Subcutaneous abdominal adipose tissue (tissue), 5 donors: ENCODE results near the gene TCEA2.

Experiments
- H3K27ac ChIP-seq: one replicate; pipeline ENCODE4 v1.7.0; 2013; ENCODE audit warnings: low read depth, mild to moderate bottlenecking, inconsistent platforms, low read length, moderate library complexity
- H3K27me3 ChIP-seq, 5 donors: one replicate each; pipeline ENCODE4 v1.7.0; 2013; ENCODE audit warnings: low read length in 5 of 5, inconsistent platforms in 1 of 5; ENCODE audit not compliant: control insufficient read depth in 5 of 5, insufficient read depth in 4 of 5
- H3K36me3 ChIP-seq, 5 donors: one replicate each; pipeline ENCODE4 v1.7.0; 2013; ENCODE audit warnings: low read length in 5 of 5; ENCODE audit not compliant: control insufficient read depth in 5 of 5, insufficient read depth in 5 of 5
- H3K4me1 ChIP-seq, 5 donors: one replicate each; pipeline ENCODE4 v1.7.0; 2013; ENCODE audit warnings: low read length in 5 of 5, mild to moderate bottlenecking in 3 of 5, moderate library complexity in 1 of 5; ENCODE audit not compliant: control insufficient read depth in 5 of 5, insufficient read depth in 5 of 5
- H3K4me3 ChIP-seq, 5 donors: one replicate each; pipeline ENCODE4 v1.7.0; 2013; ENCODE audit warnings: low read length in 5 of 5, low read depth in 1 of 5
- H3K9ac ChIP-seq, 5 donors: one replicate each; pipeline ENCODE4 v1.7.0; 2013; ENCODE audit warnings: low read length in 5 of 5, mild to moderate bottlenecking in 4 of 5, moderate library complexity in 3 of 5
- H3K9me3 ChIP-seq, 5 donors: one replicate each; pipeline ENCODE4 v1.7.0; 2013; ENCODE audit warnings: low read length in 5 of 5; ENCODE audit not compliant: control insufficient read depth in 5 of 5
- donor health status: healthy.
- donor health status: healthy.
- donor health status: healthy.
- donor health status: healthy.
- donor health status: healthy.

TCEA2 gene

GRCh38 chr20:64049060-64049877 lies 13.7 kb upstream of the TCEA2 start, which contains the start of gene SOX18:
Gene SOX18 (minus strand): TSS chr20:64049639. CDS start chr20:64049516, 123 bp downstream.
- H3K9me3 ChIP-seq, result no peaks in the 10 kb centered on the region
- peaks cover 0 to 64% (median 15%) of the 10 kb centered on the region in 5 donors for H3K4me1 ChIP-seq
- peak within 1 kb of the TSS in 3 of 5 donors; percentile 1 to 69 (median 43) for H3K9ac ChIP-seq
- peaks cover 0 to 6% (median 3%) of the 10 kb centered on the region in 5 donors for H3K36me3 ChIP-seq
- H3K27ac ChIP-seq, result peak within 1 kb of the TSS; percentile 82
- peak within 1 kb of the TSS in 3 of 5 donors; percentile 58 to 76 (median 67) for H3K4me3 ChIP-seq
- peaks cover 43 to 64% (median 55%) of the 10 kb centered on the region in 5 donors for H3K27me3 ChIP-seq

GRCh38 chr20:64049878-64050260 lies 13.1 kb upstream of the TCEA2 start:
- peak overlapping the region; percentile 82 for H3K27ac ChIP-seq
- peak overlapping the region in 3 of 5 donors; percentile 1 to 69 (median 43) for H3K9ac ChIP-seq
- peak overlapping the region in 3 of 5 donors; percentile 58 to 65 (median 58) for H3K4me3 ChIP-seq
- H3K27me3 ChIP-seq, result peaks cover 44 to 64% (median 57%) of the 10 kb centered on the region in 5 donors
- H3K36me3 ChIP-seq, result peaks cover 0 to 6% (median 3%) of the 10 kb centered on the region in 5 donors
- H3K9me3 ChIP-seq, result no peaks in the 10 kb centered on the region
- peaks cover 0 to 63% (median 13%) of the 10 kb centered on the region in 5 donors for H3K4me1 ChIP-seq

DNA sequence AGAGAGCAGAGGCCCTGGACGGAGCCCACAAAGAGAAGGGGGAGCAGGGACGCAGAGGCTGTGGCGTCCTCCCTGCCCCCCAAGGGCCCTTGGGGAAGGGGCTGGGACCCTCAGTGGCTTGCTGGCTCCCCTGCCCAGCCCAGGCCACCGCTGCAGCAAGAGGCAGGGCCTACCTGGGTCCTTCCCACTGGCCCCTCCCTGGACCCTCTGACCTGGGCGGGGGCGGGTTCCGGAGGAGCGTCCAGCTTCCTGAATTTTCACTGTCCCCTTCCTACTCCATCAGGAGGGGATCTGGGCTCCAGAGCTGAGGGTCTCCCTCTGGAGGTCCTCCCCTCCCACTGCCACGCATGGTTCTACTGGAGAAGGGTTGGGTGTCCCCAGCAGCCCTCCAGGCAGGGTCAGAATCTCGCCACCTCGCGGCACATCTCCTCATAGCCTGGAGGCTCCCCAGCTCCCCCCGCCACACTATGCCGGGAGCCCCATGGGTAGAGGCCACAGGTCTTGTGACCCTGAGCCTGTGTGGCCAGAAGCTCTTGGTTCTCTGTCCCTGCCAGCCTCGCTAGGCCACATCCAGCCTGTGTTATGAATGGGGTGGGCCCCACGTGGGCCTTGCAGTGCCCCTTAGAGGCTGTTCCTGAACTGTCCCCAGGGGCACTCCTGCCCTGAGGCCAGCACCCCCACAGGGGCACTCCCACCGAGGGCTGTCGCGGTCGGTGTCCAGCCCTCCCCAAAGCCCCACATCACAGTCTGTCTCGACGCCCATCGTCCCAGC lies 12.6 kb upstream of the TCEA2 start:
- Histone ChIP-seq H3K27me3 (peaks cover 45 to 68% (median 53%) of the 10 kb centered on the region in 5 donors), H3K36me3 (peaks cover 0 to 6% (median 3%) of the 10 kb centered on the region in 5 donors), H3K9me3 (no peaks in the 10 kb centered on the region), H3K27ac (peak overlapping the region; percentile 82), H3K4me3 (peak overlapping the region in 3 of 5 donors; percentile 58 to 65 (median 58)), H3K9ac (peak overlapping the region in 3 of 5 donors; percentile 1 to 69 (median 43)), H3K4me1 (peaks cover 0 to 63% (median 13%) of the 10 kb centered on the region in 5 donors)

DNA sequence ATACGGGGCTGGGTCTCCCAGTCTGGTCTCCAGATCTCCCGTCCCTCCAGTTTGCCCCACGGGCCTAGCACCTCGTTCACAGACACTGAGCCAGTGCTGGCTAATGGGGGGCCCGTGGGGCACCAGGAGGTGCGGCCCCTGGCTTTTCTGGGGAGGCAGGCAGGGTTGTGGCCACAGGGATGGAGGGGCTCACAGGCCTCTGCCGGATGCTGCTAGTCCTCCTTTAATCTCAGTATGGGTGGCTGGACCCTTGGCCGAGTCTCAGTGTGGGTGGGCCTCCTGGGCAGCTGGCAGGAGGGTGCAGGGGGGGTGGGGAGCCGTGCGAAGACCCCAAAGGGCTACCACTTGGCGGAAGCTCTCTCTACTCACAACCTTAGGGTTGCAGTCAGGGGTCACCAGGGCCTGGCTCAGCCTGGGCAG lies 12.0 kb upstream of the TCEA2 start:
- Histone ChIP-seq H3K9ac (peak overlapping the region in 2 of 5 donors; percentile 43 to 69), H3K4me1 (peaks cover 0 to 63% (median 18%) of the 10 kb centered on the region in 5 donors), H3K4me3 (peak overlapping the region in 3 of 5 donors; percentile 58 to 65 (median 58)), H3K27ac (peak overlapping the region; percentile 82), H3K27me3 (peaks cover 44 to 70% (median 58%) of the 10 kb centered on the region in 5 donors), H3K9me3 (no peaks in the 10 kb centered on the region), H3K36me3 (peaks cover 0 to 5% (median 3%) of the 10 kb centered on the region in 5 donors)

GRCh38 chr20:64051561-64052325 lies 11.3 kb upstream of the TCEA2 start:
- H3K9me3 ChIP-seq, result no peaks in the 10 kb centered on the region
- H3K27me3 ChIP-seq, result peaks cover 42 to 70% (median 56%) of the 10 kb centered on the region in 5 donors
- H3K36me3 ChIP-seq, result peaks cover 0 to 5% (median 0%) of the 10 kb centered on the region in 5 donors
- H3K9ac ChIP-seq, result peak overlapping the region in 1 of 5 donors; percentile 68
- H3K27ac ChIP-seq, result peak overlapping the region; percentile 82
- H3K4me1 ChIP-seq, result peaks cover 0 to 66% (median 20%) of the 10 kb centered on the region in 5 donors
- peak overlapping the region in 2 of 5 donors; percentile 15 to 65 for H3K4me3 ChIP-seq

- Histone ChIP-seq H3K4me3 (peak overlapping the region in 1 of 5 donors; percentile 65), H3K9me3 (no peaks in the 10 kb centered on the region), H3K27ac (peak overlapping the region; percentile 82), H3K4me1 (peaks cover 0 to 72% (median 24%) of the 10 kb centered on the region in 5 donors), H3K9ac (peak overlapping the region in 2 of 5 donors; percentile 17 to 30), H3K36me3 (peaks cover 0 to 3% (median 0%) of the 10 kb centered on the region in 5 donors), H3K27me3 (peaks cover 45 to 70% (median 56%) of the 10 kb centered on the region in 5 donors)
Observed at GRCh38 chr20:64052326-64052722, 10.7 kb upstream of the TCEA2 start.

GRCh38 chr20:64052987-64053840 lies 9.8 kb upstream of the TCEA2 start:
- Histone ChIP-seq H3K4me1 (peaks cover 0 to 80% (median 33%) of the 10 kb centered on the region in 5 donors), H3K9me3 (no peaks in the 10 kb centered on the region), H3K27ac (peak overlapping the region; percentile 82), H3K27me3 (peaks cover 47 to 66% (median 55%) of the 10 kb centered on the region in 5 donors), H3K4me3 (peak overlapping the region in 2 of 5 donors; percentile 27 to 45), H3K9ac (peak overlapping the region in 1 of 5 donors; percentile 48), H3K36me3 (no peaks in the 10 kb centered on the region)

DNA sequence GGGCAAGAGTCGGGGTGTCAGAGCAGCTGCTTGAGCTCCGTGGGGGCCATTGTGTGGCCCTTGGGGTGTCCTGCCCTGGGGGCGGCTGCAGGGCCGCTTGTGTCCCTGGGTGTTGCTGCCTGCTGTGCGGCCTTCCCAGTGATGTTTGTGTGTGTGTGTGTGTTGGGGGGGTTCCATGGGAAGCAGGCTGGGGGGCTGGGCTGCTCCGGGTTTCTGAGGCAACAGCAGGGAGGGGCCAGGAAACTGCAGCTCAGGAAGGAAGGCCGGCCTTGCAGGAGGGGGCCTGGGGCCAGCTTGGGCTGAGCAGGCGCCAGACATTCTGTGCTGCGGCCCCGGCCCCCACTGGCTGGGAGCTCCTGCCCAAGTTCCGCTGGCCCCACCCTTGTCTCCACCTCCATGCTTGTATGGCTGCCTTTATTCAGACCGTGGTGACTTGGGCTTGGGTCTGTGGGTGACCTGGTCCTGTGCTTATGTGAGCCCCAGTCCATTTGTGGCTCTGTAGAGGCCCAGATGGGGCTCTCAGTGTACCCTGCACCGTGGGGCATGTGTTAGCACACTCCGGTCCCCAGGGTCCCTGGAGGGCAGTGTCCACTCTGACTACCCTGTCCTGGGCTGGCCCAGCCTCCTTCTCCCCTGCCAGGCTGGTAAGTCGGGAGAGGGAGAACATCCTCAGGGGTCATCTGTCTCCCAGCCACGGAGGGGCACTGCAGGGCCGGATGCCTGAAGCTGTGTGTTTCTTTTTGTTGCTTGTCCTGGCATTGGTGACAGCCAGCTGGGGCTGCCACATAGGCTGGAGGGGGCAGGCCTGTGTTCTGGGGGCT lies 8.9 kb upstream of the TCEA2 start:
- Histone ChIP-seq H3K9ac (peak overlapping the region in 3 of 5 donors; percentile 41 to 59 (median 48)), H3K36me3 (no peaks in the 10 kb centered on the region), H3K4me1 (peaks cover 0 to 84% (median 33%) of the 10 kb centered on the region in 5 donors), H3K9me3 (no peaks in the 10 kb centered on the region), H3K4me3 (peak overlapping the region in 3 of 5 donors; percentile 38 to 50 (median 50)), H3K27ac (peak overlapping the region; percentile 82), H3K27me3 (peaks cover 47 to 63% (median 52%) of the 10 kb centered on the region in 5 donors)
